ENCODE results near the gene AGFG2.
A peak's percentile ranks its signal among the peaks of the same experiment; 100 is the strongest.

Gene AGFG2

GRCh38 chr7:100604976-100605911 lies 66.2 kb downstream of the AGFG2 start:
- no peaks in the 10 kb centered on the region for H3K36me3 Mint-ChIP-seq
- peak overlapping the region; percentile 87 for H3K4me3 Mint-ChIP-seq
- H3K9me3 Mint-ChIP-seq: no peaks in the 10 kb centered on the region
- H3K27ac Mint-ChIP-seq: peak overlapping the region; percentile 62
- ATAC-seq (ENCODE audit: low read depth) (peak; percentile 27), DNase-seq (ENCODE audit: low spot score in 2 of 2) (peak in 1 of 2 donors; percentile 37)
- H3K4me1 Mint-ChIP-seq: peaks cover 17% of the 10 kb centered on the region
- no peaks in the 10 kb centered on the region for H3K27me3 Mint-ChIP-seq

GRCh38 chr7:100606313-100606712 lies 67.3 kb downstream of the AGFG2 start:
- ATAC-seq (ENCODE audit: low read depth) (no peak), DNase-seq (ENCODE audit: low spot score in 2 of 2) (no peak)
- Mint-ChIP-seq H3K9me3 (no peaks in the 10 kb centered on the region), H3K27me3 (no peaks in the 10 kb centered on the region), H3K4me1 (peaks cover 17% of the 10 kb centered on the region), H3K4me3 (no peak overlapping the region), H3K36me3 (no peaks in the 10 kb centered on the region), H3K27ac (no peak overlapping the region)

GRCh38 chr7:100607111-100607510 lies 68.1 kb downstream of the AGFG2 start:
- Mint-ChIP-seq H3K9me3 (no peaks in the 10 kb centered on the region), H3K36me3 (no peaks in the 10 kb centered on the region), H3K4me3 (no peak overlapping the region), H3K27ac (no peak overlapping the region), H3K4me1 (peaks cover 17% of the 10 kb centered on the region), H3K27me3 (no peaks in the 10 kb centered on the region)
- DNase-seq (ENCODE audit: low spot score in 2 of 2) (no peak), ATAC-seq (ENCODE audit: low read depth) (no peak)

GRCh38 chr7:100609958-100610357 lies 71.0 kb downstream of the AGFG2 start:
- Mint-ChIP-seq H3K27ac (no peak overlapping the region), H3K36me3 (no peaks in the 10 kb centered on the region), H3K27me3 (no peaks in the 10 kb centered on the region), H3K4me1 (peaks cover 12% of the 10 kb centered on the region), H3K4me3 (peak overlapping the region; percentile 0), H3K9me3 (no peaks in the 10 kb centered on the region)
- no peak for DNase-seq (ENCODE audit: low spot score in 2 of 2)
- no peak for ATAC-seq (ENCODE audit: low read depth)

GRCh38 chr7:100611983-100612729 lies 73.2 kb downstream of the AGFG2 start, which contains the start of gene MOSPD3:
MOSPD3 (plus strand) TSS chr7:100612540; CDS start chr7:100612792, 252 bp downstream.
- Mint-ChIP-seq H3K36me3 (no peaks in the 10 kb centered on the region), H3K27me3 (no peaks in the 10 kb centered on the region), H3K9me3 (no peaks in the 10 kb centered on the region), H3K27ac (peak within 1 kb of the TSS; percentile 98), H3K4me1 (peaks cover 4% of the 10 kb centered on the region), H3K4me3 (peak within 1 kb of the TSS; percentile 97)
- ATAC-seq (ENCODE audit: low read depth): peak; percentile 87
- DNase-seq (ENCODE audit: low spot score in 2 of 2): peak; percentile 98

- Mint-ChIP-seq H3K27me3 (no peaks in the 10 kb centered on the region), H3K4me3 (peak overlapping the region; percentile 97), H3K9me3 (no peaks in the 10 kb centered on the region), H3K27ac (peak overlapping the region; percentile 98), H3K4me1 (peaks cover 3% of the 10 kb centered on the region), H3K36me3 (no peaks in the 10 kb centered on the region)
- no peak for DNase-seq (ENCODE audit: low spot score in 2 of 2)
- no peak for ATAC-seq (ENCODE audit: low read depth)
Measured at GRCh38 chr7:100612730-100613390, 73.9 kb downstream of the AGFG2 start.

- DNase-seq (ENCODE audit: low spot score in 2 of 2) (no peak), ATAC-seq (ENCODE audit: low read depth) (no peak)
- Mint-ChIP-seq H3K27me3 (no peaks in the 10 kb centered on the region), H3K9me3 (no peaks in the 10 kb centered on the region), H3K36me3 (no peaks in the 10 kb centered on the region), H3K4me3 (peak overlapping the region; percentile 77), H3K27ac (no peak overlapping the region), H3K4me1 (peaks cover 3% of the 10 kb centered on the region)
Measured at GRCh38 chr7:100613412-100614175, 74.6 kb downstream of the AGFG2 start.

- Mint-ChIP-seq H3K27ac (no peak overlapping the region), H3K4me1 (peaks cover 3% of the 10 kb centered on the region), H3K9me3 (no peaks in the 10 kb centered on the region), H3K36me3 (no peaks in the 10 kb centered on the region), H3K4me3 (no peak overlapping the region), H3K27me3 (no peaks in the 10 kb centered on the region)
- no peak for ATAC-seq (ENCODE audit: low read depth)
- DNase-seq (ENCODE audit: low spot score in 2 of 2): no peak
Measured at GRCh38 chr7:100614308-100614861, 75.4 kb downstream of the AGFG2 start.
